AG04449 (cell line): Measurements from ENCODE around the gene SERPINF2.

Experiments
- CTCF ChIA-PET: fragments of 350-600 bp; formaldehyde crosslinking; extraction: SDS; loops from one replicate; lab custom pipeline; 2021; ENCODE audit warnings: antibody characterized with exemption; lab: Yijun Ruan, JAX
- POLR2A ChIA-PET: fragments of 400-600, 350-600 bp; formaldehyde crosslinking; extraction: SDS; loops from one replicate; lab custom pipeline; 2020; ENCODE audit warnings: antibody characterized with exemption, inconsistent platforms; lab: Yijun Ruan, JAX
- DNase-seq: peaks from one replicate; pipeline ENCODE4 v3.0.0-alpha.2; 2010; ENCODE audit warnings: low read depth, low spot score
- H3K4me3 ChIP-seq: 2 replicates; pipeline ENCODE4 v1.5.1; 2011; ENCODE audit warnings: low read depth, mild to moderate bottlenecking, control low read depth, low read length
- TF ChIP-seq, protein P1 (sequence below): IDR thresholded peaks from one replicate; pipeline ENCODE4 v1.5.1; 2011; ENCODE audit warnings: mild to moderate bottlenecking, moderate library complexity, low read length, control low read depth, inconsistent platforms; ENCODE audit not compliant: insufficient read depth; ENCODE audit errors: missing control alignments

The SERPINF2 gene

GRCh38 chr17:1803280-1803679 is 60.6 kb downstream of the SERPINF2 start:
- ChIA-PET POLR2A (no interaction called here), CTCF (interaction anchor here (1.3 to 2.2 kb wide), 2 partner anchors 17 to 82 kb away, joined by 3 to 8 read pairs; no protein-coding TSS in a partner anchor)
- DNase-seq = no peak
- TF ChIP-seq, protein P1, sequence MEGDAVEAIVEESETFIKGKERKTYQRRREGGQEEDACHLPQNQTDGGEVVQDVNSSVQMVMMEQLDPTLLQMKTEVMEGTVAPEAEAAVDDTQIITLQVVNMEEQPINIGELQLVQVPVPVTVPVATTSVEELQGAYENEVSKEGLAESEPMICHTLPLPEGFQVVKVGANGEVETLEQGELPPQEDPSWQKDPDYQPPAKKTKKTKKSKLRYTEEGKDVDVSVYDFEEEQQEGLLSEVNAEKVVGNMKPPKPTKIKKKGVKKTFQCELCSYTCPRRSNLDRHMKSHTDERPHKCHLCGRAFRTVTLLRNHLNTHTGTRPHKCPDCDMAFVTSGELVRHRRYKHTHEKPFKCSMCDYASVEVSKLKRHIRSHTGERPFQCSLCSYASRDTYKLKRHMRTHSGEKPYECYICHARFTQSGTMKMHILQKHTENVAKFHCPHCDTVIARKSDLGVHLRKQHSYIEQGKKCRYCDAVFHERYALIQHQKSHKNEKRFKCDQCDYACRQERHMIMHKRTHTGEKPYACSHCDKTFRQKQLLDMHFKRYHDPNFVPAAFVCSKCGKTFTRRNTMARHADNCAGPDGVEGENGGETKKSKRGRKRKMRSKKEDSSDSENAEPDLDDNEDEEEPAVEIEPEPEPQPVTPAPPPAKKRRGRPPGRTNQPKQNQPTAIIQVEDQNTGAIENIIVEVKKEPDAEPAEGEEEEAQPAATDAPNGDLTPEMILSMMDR = no peak
- H3K4me3 ChIP-seq = no peak overlapping the region
